GM12878 (cell line): ENCODE data around the gene TRAPPC2B. TPM values are rescaled to one million over a fixed set of nuclear protein-coding genes. Genes with fewer than 3 reads are reported as not detected.

ENCODE experiments used
- ATAC-seq: fragments of 200-7000 bp; cut with Tn5 transposase; 3 replicates; pipeline ENCODE4 v1.9.1; 2020; ENCODE audit warnings: mild to moderate bottlenecking, moderate library complexity
- BruUV-seq: library from RNA; stranded (reverse); fragments of 400-500 nt; replicated peaks from 2 replicates; lab custom pipeline; 2021; lab: Mats Ljungman, UMichigan
- CTCF ChIA-PET: fragments of 300-600 bp; sonication (Branson Sonifier 250); formaldehyde crosslinking; extraction: SDS; loops from one replicate; lab custom pipeline; 2021; ENCODE audit warnings: inconsistent platforms; lab: Yijun Ruan, JAX
- POLR2A ChIA-PET: fragments of 350-600 bp; formaldehyde crosslinking; extraction: SDS; loops from one replicate; lab custom pipeline; 2021; ENCODE audit warnings: inconsistent platforms; lab: Charles Lee
- RAD21 ChIA-PET: fragments of 300-600 bp; sonication (Branson Sonifier 250); formaldehyde crosslinking; loops from one replicate; lab custom pipeline; 2023; ENCODE audit warnings: antibody characterized with exemption; ENCODE audit not compliant: unreplicated experiment; lab: Charles Lee
- SMC1A ChIA-PET: fragments of 300-600 bp; sonication (Branson Sonifier 250); formaldehyde crosslinking; loops from one replicate; lab custom pipeline; 2023; ENCODE audit not compliant: unreplicated experiment, uncharacterized antibody; lab: Charles Lee
- DNase-seq: peaks from one replicate; pipeline ENCODE4 v3.0.0-alpha.2; 2011; ENCODE audit warnings: low read depth, low spot score
- FAIRE-seq: peaks from 3 replicates; lab custom pipeline; 2011; peaks lifted over from hg19 to GRCh38; lab: Jason Lieb, UNC
- H2AFZ ChIP-seq: 2 replicates; pipeline ENCODE4 v1.6.0; 2011; ENCODE audit warnings: low read depth, low read length, control low read depth; ENCODE audit not compliant: control insufficient read depth
- H3K27ac ChIP-seq: 2 replicates; pipeline ENCODE4 v1.5.1; 2011; ENCODE audit warnings: control low read depth; ENCODE audit not compliant: control insufficient read depth, insufficient read depth
- H3K27me3 ChIP-seq, 2 experiments: replicated peaks in 1 of 2; 2 replicates each; pipeline versions ENCODE4 v1.6.0 to v1.6.1; 2011; ENCODE audit warnings: low read length in 1 of 2; ENCODE audit not compliant: control insufficient read depth in 2 of 2, insufficient read depth in 2 of 2
- H3K36me3 ChIP-seq, 2 experiments: 2 replicates each; pipeline ENCODE4 v1.5.1; 2011; ENCODE audit warnings: low read length in 1 of 2; ENCODE audit not compliant: control insufficient read depth in 2 of 2, insufficient read depth in 2 of 2
- H3K4me1 ChIP-seq: 2 replicates; pipeline ENCODE4 v1.6.1; 2011; ENCODE audit warnings: mild to moderate bottlenecking, low read length, moderate library complexity, mixed read lengths; ENCODE audit not compliant: control insufficient read depth, insufficient read depth
- H3K4me2 ChIP-seq: 2 replicates; pipeline ENCODE4 v1.6.0; 2011; ENCODE audit warnings: control low read depth; ENCODE audit not compliant: control insufficient read depth, insufficient read depth
- H3K4me3 ChIP-seq: fragments of 200-600 bp; sonication (generic); 2 replicates; pipeline ENCODE4 v1.5.1; 2016
- H3K79me2 ChIP-seq: 2 replicates; pipeline ENCODE4 v1.6.0; 2011; ENCODE audit warnings: low read length; ENCODE audit not compliant: control insufficient read depth, insufficient read depth
- H3K9ac ChIP-seq: 2 replicates; pipeline ENCODE4 v1.8.0; 2011; ENCODE audit warnings: low read length, control low read depth, mixed read lengths; ENCODE audit not compliant: control insufficient read depth, insufficient read depth
- H3K9me3 ChIP-seq: replicated peaks from 3 replicates; pipeline ENCODE4 v1.5.1; 2011; ENCODE audit warnings: mild to moderate bottlenecking, low read length; ENCODE audit not compliant: control insufficient read depth, insufficient read depth
- H4K20me1 ChIP-seq: 2 replicates; pipeline ENCODE4 v1.6.0; 2011; ENCODE audit not compliant: control insufficient read depth, insufficient read depth
- CHD2 ChIP-seq: IDR thresholded peaks from 2 replicates; pipeline ENCODE4 v1.6.1; 2011; ENCODE audit warnings: low read depth, low read length, improper control_type of control experiment, borderline replicate concordance
- EED ChIP-seq: sonication (generic); IDR thresholded peaks from 2 replicates; pipeline ENCODE4 v1.6.1; 2016; ENCODE audit warnings: antibody characterized with exemption, low read depth
- EGR1 ChIP-seq, 2 experiments: IDR thresholded peaks; 1 replicate in 1 of 2; 2 replicates in 1 of 2; pipeline ENCODE4 v1.6.1; 2011 to 2012; ENCODE audit warnings: low read depth in 2 of 2, low read length in 2 of 2, borderline replicate concordance in 1 of 2, mild to moderate bottlenecking in 1 of 2, moderate library complexity in 1 of 2
- HDAC6 ChIP-seq: fragments of 200-600 bp; sonication (generic); IDR thresholded peaks from one replicate; pipeline ENCODE4 v1.8.0; 2017; ENCODE audit warnings: antibody characterized with exemption; ENCODE audit not compliant: unreplicated experiment
- IKZF1 ChIP-seq: fragments of 450-650 bp; conservative IDR thresholded peaks from 2 replicates; pipeline ENCODE4 v1.6.1; 2017; ENCODE audit warnings: antibody characterized with exemption, mild to moderate bottlenecking
- JUNB ChIP-seq: IDR thresholded peaks from 2 replicates; pipeline ENCODE4 v1.6.1; 2016; ENCODE audit warnings: antibody characterized with exemption, mild to moderate bottlenecking
- MXI1 ChIP-seq: fragments of 150-350 bp; IDR thresholded peaks from 2 replicates; pipeline ENCODE4 v1.6.1; 2011; ENCODE audit warnings: low read depth, mild to moderate bottlenecking, inconsistent platforms, low read length, improper control_type of control experiment
- MYB ChIP-seq: fragments of 150-350 bp; IDR thresholded peaks from 2 replicates; pipeline ENCODE4 v1.6.1; 2014; ENCODE audit warnings: mild to moderate bottlenecking, low read depth, low read length, borderline replicate concordance
- NBN ChIP-seq: fragments of 450-650 bp; IDR thresholded peaks from 2 replicates; pipeline ENCODE4 v1.6.1; 2016
- NR2F1 ChIP-seq: fragments of 450-650 bp; conservative IDR thresholded peaks from 2 replicates; pipeline ENCODE4 v1.6.1; 2017; ENCODE audit warnings: mild to moderate bottlenecking
- RAD21 ChIP-seq: IDR thresholded peaks from 2 replicates; pipeline ENCODE4 v1.6.1; 2011; ENCODE audit warnings: mild to moderate bottlenecking, low read depth, low read length, moderate library complexity; ENCODE audit not compliant: insufficient read depth
- RAD51 ChIP-seq: fragments of 450-650 bp; IDR thresholded peaks from 2 replicates; pipeline ENCODE4 v1.6.1; 2016; ENCODE audit warnings: moderate library complexity, mild to moderate bottlenecking, inconsistent platforms
- SREBF1 ChIP-seq: IDR thresholded peaks from 2 replicates; pipeline ENCODE4 v1.6.1; 2012; ENCODE audit warnings: mild to moderate bottlenecking, low read length
- STAT3 ChIP-seq: IDR thresholded peaks from 2 replicates; pipeline ENCODE4 v1.6.1; 2011; ENCODE audit warnings: low read depth, low read length, improper control_type of control experiment
- WRNIP1 ChIP-seq: IDR thresholded peaks from 2 replicates; pipeline ENCODE4 v1.6.1; 2011; ENCODE audit warnings: low read depth, low read length, improper control_type of control experiment, borderline replicate concordance
- WGBS: methylation state at CpG from one replicate; pipeline ENCODE4 v1.1.6; 2016; ENCODE audit warnings: low lambda C conversion rate; ENCODE audit not compliant: insufficient replicate concordance, insufficient coverage; ENCODE audit errors: missing lambda C conversion rate; 5-methylcytosine and 5-hydroxymethylcytosine counted together
- in situ Hi-C: fragments of 300-500 bp; cut with MboI; formaldehyde crosslinking; loops from 9 replicates; pipeline ENCODE4 v1.14.3; 2018; ENCODE audit warnings: mixed read lengths
- intact Hi-C: fragments of 100-400 bp; cut with micrococcal nuclease; formaldehyde crosslinking; loops from one replicate; pipeline ENCODE4 v1.14.2; 2022; ENCODE audit not compliant: unreplicated experiment
- polyA plus RNA-seq, 11 experiments: library from polyadenylated mRNA; depleted of rRNA in 4 of 11; unstranded in 6 of 11; stranded (reverse) in 5 of 11; fragments of >200 nt; fragmentation: Nextera tagmentation in 4 of 11; fragmentation: Illumina TruSeq in 1 of 11; extraction: Ambion mirVana in 4 of 11; extraction: Trizol in 1 of 11; gene quantifications; 1 replicate in 1 of 11; 2 replicates in 10 of 11; pipeline versions ENCODE4 v1.2.1 to v1.2.3, GENCODE V29; 2011 to 2016; ENCODE audit warnings: inconsistent platforms in 2 of 11, missing spikeins in 2 of 11, low read depth in 1 of 11
- total RNA-seq, 4 experiments: library from RNA; depleted of rRNA in 3 of 4; stranded (reverse); fragments of >200 nt in 3 of 4; fragmentation: Illumina TruSeq in 1 of 4; extraction: Trizol in 1 of 4; gene quantifications; 2 replicates each; pipeline versions ENCODE4 v1.2.1 to v1.2.3, GENCODE V29; 2013 to 2021
- TF ChIP-seq, protein P1 (sequence below): IDR thresholded peaks from 2 replicates; pipeline ENCODE4 v1.6.1; 2011; ENCODE audit warnings: low read depth, low read length, improper control_type of control experiment, borderline replicate concordance
- TF ChIP-seq, protein P2 (sequence below): IDR thresholded peaks from 2 replicates; pipeline ENCODE4 v1.6.1; 2012; ENCODE audit warnings: low read depth, low read length, improper control_type of control experiment
- TF ChIP-seq, protein P3 (sequence below): fragments of 450-650 bp; formaldehyde crosslinking; IDR thresholded peaks from 2 replicates; pipeline ENCODE4 v1.4.0; 2020; ENCODE audit warnings: mild to moderate bottlenecking, moderate library complexity

TRAPPC2B gene
- total and polyA plus RNA-seq, 10 of the 15 experiments (the other 5 are each of a cell fraction or from before 2014, with no cell fraction given), result 10.6 to 86.4 (median 25.6) TPM

GRCh38 chr19:57389730-57390598 is 26.6 kb downstream of the TRAPPC2B start, which contains the start of gene ZNF548 (continued):
- TF ChIP-seq MYB (no peak), CHD2 (peak; percentile 91), MXI1 (peak; percentile 77), NBN (peak; percentile 91), RAD21 (peak; percentile 16; the same call in 1 of the 2 replicates), SREBF1 (no peak; the same call in 1 of the 2 replicates), HDAC6 (no peak)

DNA sequence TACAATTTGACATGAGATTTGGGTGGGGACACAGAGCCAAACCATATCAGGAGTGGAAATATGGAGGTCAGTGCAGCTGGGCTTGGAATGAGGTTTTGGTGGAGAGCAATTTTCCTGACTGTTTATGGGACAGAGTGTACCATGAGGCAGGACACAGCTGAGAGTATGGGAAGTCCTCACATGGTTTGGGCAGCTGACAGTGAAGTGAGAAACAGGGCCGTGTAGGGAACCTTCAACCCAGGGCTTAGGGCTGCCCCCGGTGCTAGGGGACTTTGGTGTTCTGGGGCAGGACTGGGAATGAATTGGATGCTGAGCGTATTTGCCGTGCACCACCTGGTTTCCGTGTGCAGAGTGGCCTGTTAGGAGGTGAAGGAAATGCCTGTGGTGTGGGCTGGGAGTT is 32.4 kb downstream of the TRAPPC2B start:
- no peaks in the 10 kb centered on the region for H4K20me1 ChIP-seq
- intact Hi-C loops, result no loop called here
- peaks cover 3% of the 10 kb centered on the region; the same call in 1 of the 2 replicates for H3K4me1 ChIP-seq
- no peak overlapping the region for H3K9ac ChIP-seq
- ChIA-PET CTCF (no interaction called here), SMC1A (interaction anchor here (2.9 kb wide), 1 partner anchor 10 kb away, joined by 9 read pairs; no protein-coding TSS in a partner anchor), POLR2A (interaction anchor here (0.6 kb wide), 1 partner anchor 29 kb away, joined by 5 read pairs; no protein-coding TSS in a partner anchor), RAD21 (no interaction called here)
- H3K9me3 ChIP-seq, result peaks cover 17% of the 10 kb centered on the region
- in situ Hi-C loops, result no loop called here
- no TSS peak for BruUV-seq
- no peak overlapping the region for H3K4me2 ChIP-seq
- no peak for DNase-seq
- H3K27me3 ChIP-seq, result no peaks in the 10 kb centered on the region
- H2AFZ ChIP-seq, result no peak overlapping the region
- peaks cover 14 to 30% of the 10 kb centered on the region in 2 experiments for H3K36me3 ChIP-seq
- FAIRE-seq, result no peak
- no peak overlapping the region for H3K27ac ChIP-seq
- H3K79me2 ChIP-seq, result peaks cover 22% of the 10 kb centered on the region
- whole genome bisulfite sequencing, result 93% methylated on average over 5 of the region's 5 CpGs
- ATAC-seq, result no peak
- H3K4me3 ChIP-seq, result no peak overlapping the region
- no peak for TF ChIP-seq SREBF1
- TF ChIP-seq, protein P1, sequence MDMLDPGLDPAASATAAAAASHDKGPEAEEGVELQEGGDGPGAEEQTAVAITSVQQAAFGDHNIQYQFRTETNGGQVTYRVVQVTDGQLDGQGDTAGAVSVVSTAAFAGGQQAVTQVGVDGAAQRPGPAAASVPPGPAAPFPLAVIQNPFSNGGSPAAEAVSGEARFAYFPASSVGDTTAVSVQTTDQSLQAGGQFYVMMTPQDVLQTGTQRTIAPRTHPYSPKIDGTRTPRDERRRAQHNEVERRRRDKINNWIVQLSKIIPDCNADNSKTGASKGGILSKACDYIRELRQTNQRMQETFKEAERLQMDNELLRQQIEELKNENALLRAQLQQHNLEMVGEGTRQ, result no peak
- no peak for TF ChIP-seq EGR1 (IDR thresholded peaks at IDR 0.05; ENCODE audit: borderline replicate concordance in 1 of 2, low read depth in 2 of 2, low read length in 2 of 2)
- TF ChIP-seq, protein P2, sequence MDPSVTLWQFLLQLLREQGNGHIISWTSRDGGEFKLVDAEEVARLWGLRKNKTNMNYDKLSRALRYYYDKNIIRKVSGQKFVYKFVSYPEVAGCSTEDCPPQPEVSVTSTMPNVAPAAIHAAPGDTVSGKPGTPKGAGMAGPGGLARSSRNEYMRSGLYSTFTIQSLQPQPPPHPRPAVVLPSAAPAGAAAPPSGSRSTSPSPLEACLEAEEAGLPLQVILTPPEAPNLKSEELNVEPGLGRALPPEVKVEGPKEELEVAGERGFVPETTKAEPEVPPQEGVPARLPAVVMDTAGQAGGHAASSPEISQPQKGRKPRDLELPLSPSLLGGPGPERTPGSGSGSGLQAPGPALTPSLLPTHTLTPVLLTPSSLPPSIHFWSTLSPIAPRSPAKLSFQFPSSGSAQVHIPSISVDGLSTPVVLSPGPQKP, result no peak
- TF ChIP-seq STAT3, result no peak
- no peak for TF ChIP-seq RAD51
- TF ChIP-seq NR2F1, result no peak
- no peak for TF ChIP-seq JUNB
- TF ChIP-seq, protein P3, sequence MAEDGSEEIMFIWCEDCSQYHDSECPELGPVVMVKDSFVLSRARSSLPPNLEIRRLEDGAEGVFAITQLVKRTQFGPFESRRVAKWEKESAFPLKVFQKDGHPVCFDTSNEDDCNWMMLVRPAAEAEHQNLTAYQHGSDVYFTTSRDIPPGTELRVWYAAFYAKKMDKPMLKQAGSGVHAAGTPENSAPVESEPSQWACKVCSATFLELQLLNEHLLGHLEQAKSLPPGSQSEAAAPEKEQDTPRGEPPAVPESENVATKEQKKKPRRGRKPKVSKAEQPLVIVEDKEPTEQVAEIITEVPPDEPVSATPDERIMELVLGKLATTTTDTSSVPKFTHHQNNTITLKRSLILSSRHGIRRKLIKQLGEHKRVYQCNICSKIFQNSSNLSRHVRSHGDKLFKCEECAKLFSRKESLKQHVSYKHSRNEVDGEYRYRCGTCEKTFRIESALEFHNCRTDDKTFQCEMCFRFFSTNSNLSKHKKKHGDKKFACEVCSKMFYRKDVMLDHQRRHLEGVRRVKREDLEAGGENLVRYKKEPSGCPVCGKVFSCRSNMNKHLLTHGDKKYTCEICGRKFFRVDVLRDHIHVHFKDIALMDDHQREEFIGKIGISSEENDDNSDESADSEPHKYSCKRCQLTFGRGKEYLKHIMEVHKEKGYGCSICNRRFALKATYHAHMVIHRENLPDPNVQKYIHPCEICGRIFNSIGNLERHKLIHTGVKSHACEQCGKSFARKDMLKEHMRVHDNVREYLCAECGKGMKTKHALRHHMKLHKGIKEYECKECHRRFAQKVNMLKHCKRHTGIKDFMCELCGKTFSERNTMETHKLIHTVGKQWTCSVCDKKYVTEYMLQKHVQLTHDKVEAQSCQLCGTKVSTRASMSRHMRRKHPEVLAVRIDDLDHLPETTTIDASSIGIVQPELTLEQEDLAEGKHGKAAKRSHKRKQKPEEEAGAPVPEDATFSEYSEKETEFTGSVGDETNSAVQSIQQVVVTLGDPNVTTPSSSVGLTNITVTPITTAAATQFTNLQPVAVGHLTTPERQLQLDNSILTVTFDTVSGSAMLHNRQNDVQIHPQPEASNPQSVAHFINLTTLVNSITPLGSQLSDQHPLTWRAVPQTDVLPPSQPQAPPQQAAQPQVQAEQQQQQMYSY (CRISPR knock-in tag), result no peak
- no peak for TF ChIP-seq EED
- no peak for TF ChIP-seq IKZF1
- TF ChIP-seq WRNIP1, result no peak
